Cortex of kidney (tissue), 1 donor: ENCODE measurements around the gene RALBP1.

ENCODE experiments used
- DNase-seq: peaks from one replicate; lab custom pipeline; 2025; lab: John Stamatoyannopoulos, UW

RALBP1 gene

DNA sequence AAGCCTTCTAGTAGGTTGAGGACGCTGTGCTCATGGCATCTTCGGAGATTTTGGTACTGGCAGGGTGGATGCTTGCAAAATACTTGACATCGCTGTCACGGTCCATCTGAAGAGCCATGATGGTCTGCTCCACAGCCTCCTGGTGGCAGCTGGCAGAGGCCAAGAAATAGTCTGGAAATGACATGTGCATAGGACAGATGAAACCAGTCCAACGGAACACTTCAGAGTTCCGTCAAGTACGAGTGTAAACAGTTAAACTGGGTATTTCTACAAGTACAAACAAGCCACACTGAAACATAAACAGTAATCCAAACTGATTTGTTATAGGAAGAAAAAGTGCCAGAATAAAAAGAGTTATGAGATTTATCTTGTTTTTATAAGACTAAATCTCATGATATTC is 72.5 kb downstream of the RALBP1 start:
- no peak for DNase-seq

DNA sequence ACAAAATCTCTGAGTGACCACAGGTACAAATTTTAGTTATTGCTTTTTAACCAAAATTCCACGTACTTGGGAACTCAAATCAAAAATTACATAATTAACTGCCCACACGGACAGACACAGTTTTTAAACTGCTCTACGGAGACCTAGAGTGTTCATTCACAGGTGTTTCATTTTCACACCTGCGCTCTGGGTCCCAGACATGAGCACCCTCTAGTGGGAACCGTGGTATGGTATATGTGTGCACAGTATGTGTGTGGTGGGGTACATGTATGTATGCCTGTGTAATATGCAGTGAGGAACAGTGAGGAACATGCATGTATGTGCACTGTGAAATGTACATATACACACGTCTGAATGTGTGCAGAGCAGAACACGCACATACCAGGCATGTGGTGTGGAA is 74.1 kb downstream of the RALBP1 start:
- DNase-seq: no peak

GRCh38 chr18:9550429-9550828 is 75.1 kb downstream of the RALBP1 start:
- DNase-seq: no peak

GRCh38 chr18:9552191-9552590 is 76.9 kb downstream of the RALBP1 start:
- no peak for DNase-seq

DNA sequence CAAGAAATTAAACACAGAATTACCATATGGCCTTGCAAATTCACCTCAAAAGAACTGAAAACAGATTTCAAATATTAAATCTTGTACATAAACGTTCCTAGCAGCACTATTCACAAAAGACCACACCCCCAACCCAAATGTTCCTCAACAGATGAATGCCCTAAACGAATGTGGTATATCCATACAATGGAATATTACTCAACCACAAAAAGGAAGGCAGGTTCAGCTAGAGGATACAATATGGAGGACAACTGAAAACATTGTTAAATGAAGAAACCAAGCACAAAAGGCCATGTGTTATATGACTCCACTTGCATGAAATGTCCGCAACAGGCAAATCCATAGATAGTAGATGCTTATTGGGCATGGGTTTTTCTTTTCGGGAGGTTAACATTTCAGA is 77.3 kb downstream of the RALBP1 start:
- no peak for DNase-seq

DNA sequence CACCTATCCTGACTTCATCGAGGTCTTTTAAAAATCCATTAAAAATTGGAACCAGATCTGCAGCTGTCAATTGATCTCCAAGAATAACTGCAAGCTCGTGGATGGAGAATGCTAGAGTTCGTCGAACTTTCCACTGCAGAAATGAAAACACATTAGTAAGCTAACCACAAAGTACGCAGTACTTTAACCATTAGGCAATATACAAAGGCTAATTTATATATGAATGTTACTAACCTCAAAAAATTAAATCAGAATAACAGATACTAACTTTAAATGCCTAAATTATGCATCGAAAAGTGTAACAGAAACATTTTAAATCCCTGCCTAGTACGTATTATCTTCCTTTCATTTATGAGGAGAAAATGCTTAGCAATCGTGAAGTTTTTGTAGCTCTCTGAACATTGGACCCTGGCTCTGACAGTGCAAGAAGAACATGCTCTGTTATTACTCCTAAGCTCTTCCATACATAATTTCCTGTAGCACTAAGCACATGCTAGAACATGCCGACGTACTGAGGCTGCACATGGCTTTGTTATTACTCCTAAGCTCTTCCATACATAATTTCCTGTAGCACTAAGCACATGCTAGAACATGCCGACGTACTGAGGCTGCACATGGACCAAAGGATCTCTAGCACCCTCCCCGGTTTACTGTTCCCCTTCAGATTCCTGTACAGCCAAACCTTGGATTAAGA is 82.1 kb downstream of the RALBP1 start:
- DNase-seq: no peak

- DNase-seq: no peak
Observed at GRCh38 chr18:9558387-9559064, 83.2 kb downstream of the RALBP1 start.

DNA sequence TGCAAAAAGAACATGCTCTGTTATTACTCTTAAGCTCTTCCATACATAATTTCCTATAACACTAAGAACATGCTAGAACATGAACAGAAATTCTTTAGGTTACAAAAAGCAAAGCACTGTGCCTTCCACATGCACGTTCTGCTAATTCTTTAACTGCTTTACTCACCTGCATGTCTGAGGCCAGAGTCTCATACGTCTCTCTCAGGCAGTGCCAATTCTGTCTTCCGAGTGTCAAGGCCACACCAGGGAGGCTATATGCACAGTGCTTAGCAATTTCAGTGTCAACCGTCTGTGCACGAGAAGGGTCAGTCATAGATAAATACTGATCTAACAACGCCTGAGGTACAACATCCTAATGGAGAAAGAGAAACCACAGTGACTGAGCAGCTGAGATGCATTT is 83.9 kb downstream of the RALBP1 start:
- DNase-seq: no peak

GRCh38 chr18:9561759-9562158 is 86.4 kb downstream of the RALBP1 start:
- DNase-seq: no peak

GRCh38 chr18:9562584-9562983 is 87.3 kb downstream of the RALBP1 start:
- no peak for DNase-seq

DNA sequence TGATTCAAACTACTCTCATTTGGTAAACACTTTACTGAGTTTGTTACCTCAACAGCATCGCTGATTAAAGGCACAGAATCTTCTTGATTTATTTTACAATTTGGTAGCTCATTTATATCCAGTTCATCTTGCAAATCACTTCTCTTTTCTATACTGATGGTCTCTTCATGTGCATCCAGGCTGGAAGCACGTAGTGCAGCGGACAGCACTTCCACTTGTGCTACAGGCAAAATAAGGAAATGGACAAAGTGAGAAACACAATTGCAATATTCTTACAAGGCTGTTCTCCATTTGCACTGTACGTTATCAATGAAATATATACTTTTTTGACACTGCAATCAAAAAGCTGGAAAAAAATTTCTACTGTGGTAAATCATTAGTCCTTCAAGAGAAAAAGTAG is 88.0 kb downstream of the RALBP1 start:
- DNase-seq: no peak

DNA sequence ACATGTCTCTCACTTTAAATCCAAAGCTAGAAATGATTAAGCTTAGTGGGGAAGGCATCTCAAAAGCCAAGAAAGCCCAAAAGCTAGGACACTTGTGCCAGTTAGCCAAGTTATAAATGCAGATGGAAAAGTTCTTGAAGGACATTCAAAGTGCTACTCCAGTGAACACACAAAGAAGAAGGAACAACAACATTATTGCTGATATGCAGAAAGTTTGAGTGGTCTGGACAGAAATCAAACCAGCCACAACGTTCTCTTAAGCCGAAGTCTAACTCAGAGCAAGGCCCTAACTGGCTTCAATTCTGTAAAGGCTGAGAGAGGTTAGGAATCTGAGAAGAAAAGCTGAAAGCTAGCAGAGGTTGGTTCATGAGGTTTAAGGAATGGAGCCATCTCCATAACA is 90.1 kb downstream of the RALBP1 start:
- DNase-seq: no peak

DNA sequence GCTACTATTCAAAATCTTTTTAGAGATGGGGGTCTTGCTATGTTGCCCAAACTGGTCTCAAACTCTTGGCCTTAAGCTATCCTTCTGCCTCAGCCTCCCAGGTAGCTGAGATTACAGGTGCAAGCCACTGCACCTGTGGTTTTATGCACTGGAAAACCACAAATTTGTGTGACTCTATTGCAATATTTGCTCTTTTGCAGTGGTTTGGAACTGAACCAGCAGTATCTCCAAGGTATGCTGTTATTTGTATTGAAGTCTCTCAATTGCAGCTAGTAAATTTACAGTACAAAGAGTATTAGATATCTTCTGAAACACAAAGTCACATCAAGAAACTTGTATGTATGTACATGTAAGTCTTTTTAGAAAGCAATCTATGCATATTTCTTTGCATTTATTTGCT is 92.9 kb downstream of the RALBP1 start:
- no peak for DNase-seq

- no peak for DNase-seq
Observed at GRCh38 chr18:9569178-9569577, 93.9 kb downstream of the RALBP1 start.

- no peak for DNase-seq
Observed at GRCh38 chr18:9570255-9570654, 94.9 kb downstream of the RALBP1 start.

- no peak for DNase-seq
Observed at GRCh38 chr18:9571546-9571945, 96.2 kb downstream of the RALBP1 start.

- no peak for DNase-seq
Observed at GRCh38 chr18:9574473-9575115, 99.3 kb downstream of the RALBP1 start.

DNA sequence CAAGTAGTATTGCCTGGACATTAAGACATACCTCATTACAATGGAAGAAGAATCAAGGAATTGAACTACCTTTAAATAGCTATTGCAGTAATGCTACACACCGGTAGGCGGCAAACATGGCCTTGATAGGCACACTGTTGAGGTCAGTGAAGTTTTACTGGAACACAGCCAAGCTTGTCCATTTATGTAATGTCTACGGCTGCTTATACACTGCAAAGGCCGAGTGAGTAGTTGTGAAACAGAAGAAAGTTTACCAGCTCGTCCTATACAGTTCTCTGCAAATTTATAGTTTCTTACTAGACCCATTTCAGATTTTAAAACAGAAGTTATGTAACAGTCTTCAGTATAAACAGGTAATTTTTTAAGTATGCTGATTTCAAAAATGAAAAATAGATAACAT is 100.2 kb downstream of the RALBP1 start:
- no peak for DNase-seq

DNA sequence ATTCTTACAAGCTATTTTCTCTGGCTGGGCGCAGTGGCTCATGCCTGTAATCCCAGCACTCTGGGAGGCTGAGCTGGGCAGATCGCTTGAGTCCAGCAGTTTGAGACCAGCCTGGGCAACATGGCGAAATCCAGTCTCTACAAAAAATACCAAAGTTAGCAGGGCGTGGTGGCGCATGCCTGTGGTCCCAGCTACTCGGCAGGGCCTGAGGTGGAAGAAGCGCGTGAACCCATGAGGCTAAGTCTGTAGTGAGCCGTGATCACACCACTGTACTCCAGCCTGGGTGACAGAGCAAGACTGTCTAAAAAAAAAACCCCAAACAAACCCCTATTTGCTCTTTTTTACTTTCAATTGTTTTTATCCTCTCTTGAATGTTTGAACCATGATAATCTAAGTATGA is 102.0 kb downstream of the RALBP1 start:
- DNase-seq: no peak

DNA sequence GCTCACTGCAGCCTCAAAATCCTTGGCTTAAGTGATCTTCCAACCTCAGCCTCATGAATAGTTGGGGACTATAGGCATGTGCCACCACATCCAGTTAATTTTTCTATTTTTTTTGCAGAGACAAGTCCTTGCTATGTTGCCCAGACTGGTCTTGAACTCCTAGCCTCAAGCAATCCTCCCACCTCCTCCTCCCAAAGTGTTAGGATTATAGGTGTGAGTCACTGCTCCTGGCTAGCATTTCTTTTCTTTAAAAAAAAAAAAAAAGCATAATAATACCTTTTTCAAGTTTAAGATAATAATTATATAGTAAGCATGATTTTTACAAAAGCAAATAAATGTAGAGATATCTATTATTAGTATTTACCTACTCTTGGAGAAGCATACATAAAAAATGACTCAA is 103.0 kb downstream of the RALBP1 start:
- no peak for DNase-seq

DNA sequence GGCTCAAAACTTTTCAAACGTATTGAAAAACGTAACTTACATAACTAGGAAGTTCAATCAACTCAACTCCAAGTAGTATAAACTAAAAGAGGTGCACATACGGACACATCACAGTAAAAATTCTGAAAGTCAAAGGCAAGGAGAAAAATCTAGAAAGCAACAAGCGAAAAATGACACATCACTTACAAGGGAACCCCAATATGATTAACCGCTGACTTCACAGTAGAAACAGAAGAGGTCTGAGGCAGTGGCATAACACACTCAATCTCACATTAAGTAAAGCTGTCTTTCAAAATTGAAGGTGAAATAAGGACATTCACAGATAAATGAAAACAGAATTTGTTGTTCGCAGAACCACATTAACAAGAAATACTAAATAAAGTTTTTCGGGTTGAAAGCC is 106.4 kb downstream of the RALBP1 start:
- no peak for DNase-seq

DNA sequence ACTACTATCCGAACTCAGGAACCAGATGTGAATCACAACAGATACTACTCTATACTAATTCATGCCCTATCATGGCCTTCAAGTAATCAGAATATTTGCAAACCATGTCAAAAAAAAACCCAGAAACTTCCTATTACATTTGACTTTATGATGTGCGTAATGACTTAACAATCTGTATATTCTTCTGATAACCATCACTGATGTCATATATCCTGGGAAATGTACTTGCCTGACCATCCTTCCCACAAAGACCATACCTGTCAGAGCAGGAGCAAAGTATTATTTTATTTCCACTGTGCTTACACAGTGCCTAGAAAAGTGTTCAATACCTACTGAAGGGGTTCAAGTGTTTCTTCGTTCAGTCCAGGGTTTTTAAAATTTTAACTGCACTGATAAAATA is 111.5 kb downstream of the RALBP1 start:
- no peak for DNase-seq
